CD4-positive, alpha-beta T cell treated with Interleukin-17A for 4 hours (primary cell): ENCODE measurements around the gene COIL.

ENCODE experiments used
- DNase-seq: peaks from one replicate; pipeline ENCODE4 v3.0.0-alpha.2; 2020; ENCODE audit warnings: mixed read lengths

Gene COIL

DNA sequence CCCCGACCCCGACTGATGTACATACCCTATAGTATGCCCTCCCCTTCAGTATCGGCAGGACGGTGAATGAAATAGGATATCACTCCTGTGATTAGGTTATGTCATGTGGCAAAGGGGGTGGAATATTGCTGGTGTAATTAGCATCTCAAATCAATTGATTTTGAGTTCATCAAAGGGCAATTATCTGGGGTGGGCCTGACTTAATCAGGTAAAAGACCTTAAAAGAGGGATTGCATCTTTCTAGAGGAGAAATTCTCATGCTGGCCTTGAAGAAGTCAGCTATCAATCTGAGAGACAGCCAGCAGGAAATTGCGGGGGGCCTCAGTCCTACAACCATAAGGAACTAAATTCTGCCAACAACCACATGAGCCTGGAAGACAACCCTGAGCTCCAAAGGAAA lies 57.3 kb downstream of the COIL start:
- DNase-seq, result no peak

GRCh38 chr17:56902348-56902747 lies 58.5 kb downstream of the COIL start:
- DNase-seq, result no peak

DNA sequence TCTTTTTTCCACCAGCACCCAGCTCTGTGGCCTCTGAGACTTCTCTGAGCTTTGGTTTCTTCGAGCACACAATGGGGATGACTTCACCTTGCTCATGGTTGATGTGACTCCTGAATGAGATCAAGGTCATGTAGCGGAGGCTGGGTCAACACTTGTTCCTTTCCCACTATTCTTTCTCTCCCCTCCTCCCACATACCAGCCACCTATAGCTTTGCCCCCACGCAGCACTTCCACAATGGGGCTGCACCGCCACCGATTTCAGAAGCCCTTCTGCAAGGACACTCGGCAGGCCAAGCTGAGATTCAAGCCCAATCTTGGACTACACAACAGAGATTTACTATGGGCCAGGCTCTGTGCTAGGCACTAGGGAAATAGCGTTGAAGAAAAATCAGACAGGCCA lies 61.4 kb downstream of the COIL start:
- no peak for DNase-seq

- DNase-seq, result no peak
Measured at GRCh38 chr17:56898874-56899273, 62.0 kb downstream of the COIL start.

DNA sequence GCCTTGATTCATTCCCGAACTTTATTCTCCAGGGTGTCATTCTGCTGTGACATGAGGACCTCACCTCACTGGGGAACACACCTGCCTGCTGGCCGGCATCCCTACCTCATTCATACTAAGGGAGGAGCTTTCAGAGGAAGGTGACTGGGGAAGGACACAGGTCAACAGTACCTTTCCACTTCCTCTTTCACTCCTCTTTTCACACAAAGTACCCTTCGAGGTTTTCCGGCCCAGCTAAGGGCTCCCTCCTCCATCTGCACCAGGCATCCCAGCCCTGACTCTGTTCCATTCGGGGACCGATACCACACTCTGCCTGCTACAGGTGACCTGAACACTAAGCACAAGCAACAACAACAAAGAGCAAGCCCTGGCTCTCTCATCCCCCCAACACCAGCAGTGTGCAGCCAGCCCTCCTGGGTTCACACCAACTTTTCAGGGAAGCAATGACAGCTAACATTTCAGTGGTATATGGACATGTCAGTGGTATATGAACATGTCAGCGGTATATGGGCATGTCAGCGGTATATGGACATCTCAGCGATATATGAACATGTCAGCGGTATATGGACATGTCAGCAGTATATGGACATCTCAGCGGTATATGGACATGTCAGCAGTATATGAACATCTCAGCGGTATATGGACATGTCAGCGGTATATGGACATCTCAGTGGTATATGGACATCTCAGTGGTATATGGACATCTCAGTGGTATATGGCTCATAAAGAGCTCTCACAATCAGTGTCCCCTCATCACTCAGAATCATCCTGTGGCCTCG lies 63.0 kb downstream of the COIL start:
- DNase-seq, result no peak

GRCh38 chr17:56896968-56897359 lies 63.9 kb downstream of the COIL start:
- no peak for DNase-seq

- DNase-seq, result no peak
Measured at GRCh38 chr17:56896217-56896967, 64.5 kb downstream of the COIL start.

DNA sequence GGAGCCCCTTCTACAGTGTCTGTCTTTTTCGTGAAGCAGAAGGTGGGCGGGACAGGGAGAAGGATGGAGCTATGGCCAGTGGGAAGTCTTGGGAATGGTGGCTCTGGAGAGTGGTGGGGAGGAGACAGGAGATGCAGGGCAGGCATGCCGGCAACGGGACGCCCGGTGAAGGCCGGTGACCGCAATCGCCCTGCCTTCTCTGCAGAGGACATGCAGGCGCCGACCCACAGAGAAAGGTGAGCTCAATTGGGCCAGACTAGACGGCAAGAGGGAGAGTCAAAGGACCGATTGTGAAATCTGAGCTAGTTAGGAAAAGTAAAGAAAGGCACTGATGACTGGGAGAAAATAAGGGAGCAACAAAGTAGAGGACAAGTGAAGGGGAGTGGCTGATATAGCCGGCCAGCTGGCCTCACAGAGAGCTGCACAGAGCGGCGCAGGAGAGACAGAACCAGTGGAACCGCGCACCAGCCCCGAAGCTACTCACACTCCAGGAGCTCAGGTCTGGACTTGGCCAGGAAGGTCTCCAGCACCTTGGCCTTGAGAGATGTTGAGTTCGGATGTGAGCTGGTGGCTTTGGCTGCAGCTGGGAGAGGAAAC lies 65.9 kb downstream of the COIL start:
- DNase-seq, result no peak

DNA sequence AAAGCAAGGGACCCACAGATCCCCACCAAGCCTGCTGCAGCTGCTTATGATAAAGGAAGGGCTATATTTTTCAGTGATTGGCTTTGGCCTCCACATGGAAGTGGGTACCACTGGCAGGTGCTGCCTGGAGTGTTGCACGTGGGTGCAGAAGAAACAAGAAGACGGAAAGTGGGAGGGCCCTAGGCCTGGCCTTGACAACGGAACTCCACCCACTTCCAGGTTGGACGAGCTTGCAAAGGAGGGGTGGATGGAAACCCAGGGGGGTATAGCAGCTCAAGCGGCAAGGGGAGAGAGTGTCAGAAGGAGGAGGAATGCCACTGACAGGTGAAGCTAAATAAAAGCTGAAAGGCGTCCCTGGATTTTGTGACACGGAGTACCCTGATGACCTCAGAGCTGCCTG lies 67.3 kb downstream of the COIL start:
- no peak for DNase-seq

- DNase-seq, result no peak
Measured at GRCh38 chr17:56892333-56892732, 68.5 kb downstream of the COIL start.

- peak; percentile 70 for DNase-seq
Measured at GRCh38 chr17:56891751-56892150, 69.1 kb downstream of the COIL start.

GRCh38 chr17:56890906-56891674 lies 69.8 kb downstream of the COIL start:
- no peak for DNase-seq

- DNase-seq, result no peak
Measured at GRCh38 chr17:56890390-56890789, 70.5 kb downstream of the COIL start.
